ENCODE data around the gene MUSTN1.

The MUSTN1 gene

GRCh38 chr3:52831500-52832301 is 3.1 kb downstream of the MUSTN1 start:
- DNase-seq, result no peak

DNA sequence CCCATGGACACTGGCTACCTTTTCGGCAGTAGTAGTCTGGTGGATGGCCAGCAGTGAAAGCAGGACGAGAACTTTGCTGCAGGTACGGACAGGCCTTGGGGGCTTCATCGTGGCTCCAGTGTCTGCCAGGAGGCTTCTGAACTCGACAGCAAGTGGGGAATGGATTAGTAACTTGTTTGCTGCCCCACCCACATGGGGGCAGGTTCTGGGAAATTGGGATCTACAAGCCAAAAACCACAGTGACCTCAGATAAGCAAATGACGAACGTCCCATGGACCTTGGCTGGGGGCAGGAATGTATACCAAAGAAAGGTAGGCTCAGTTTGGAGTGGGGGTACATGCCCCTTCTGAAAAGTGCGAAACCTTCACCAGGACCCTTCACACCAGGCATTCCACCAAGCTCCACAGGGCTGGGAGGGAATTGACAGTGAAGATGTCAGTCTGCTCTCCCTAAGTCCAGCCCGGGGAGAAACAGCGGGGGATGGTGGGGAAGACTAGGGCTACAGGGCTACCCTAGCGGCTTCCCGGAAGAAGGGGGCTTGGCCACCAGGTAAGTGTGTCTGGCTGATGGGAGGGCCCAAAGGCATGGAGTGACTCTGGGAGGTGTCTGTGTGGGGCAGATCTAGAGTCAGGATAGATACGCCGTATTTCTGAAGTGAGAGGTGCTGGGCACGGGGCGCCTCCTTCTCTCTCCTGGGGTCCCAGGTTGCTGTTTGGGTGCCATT is 4.1 kb downstream of the MUSTN1 start, which contains the start of gene ITIH4:
ITIH4 (minus strand) TSS at position 138 of the 724 bp plus-strand sequence; CDS start at position 108, 30 bp downstream.
- DNase-seq, result no peak

DNA sequence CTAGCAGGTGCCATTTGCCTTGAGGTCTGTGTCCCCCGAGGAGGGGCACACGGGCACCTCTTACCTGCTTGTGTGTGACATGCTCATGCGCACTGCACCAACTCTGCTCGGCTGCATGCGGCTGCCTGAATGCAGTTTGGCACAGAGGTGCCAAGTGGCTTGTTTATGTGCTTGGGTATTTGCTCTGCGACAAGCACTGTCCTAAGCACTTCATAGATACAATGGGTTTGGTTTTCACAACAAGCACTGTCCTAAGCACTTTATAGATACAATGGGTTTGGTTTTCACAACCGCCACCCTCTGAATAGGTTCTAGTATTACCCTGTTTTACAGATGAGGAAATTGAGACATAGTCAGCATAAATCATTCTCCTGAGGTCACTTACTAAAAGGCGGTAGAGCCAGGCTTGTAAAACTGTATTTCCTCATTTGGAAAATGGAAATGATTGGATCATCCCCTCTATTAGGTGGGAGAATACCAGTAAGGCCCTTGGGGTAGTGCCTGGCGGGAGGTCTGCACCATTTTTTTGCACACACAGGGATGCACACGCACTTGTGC is 4.8 kb downstream of the MUSTN1 start:
- no peak for DNase-seq

DNA sequence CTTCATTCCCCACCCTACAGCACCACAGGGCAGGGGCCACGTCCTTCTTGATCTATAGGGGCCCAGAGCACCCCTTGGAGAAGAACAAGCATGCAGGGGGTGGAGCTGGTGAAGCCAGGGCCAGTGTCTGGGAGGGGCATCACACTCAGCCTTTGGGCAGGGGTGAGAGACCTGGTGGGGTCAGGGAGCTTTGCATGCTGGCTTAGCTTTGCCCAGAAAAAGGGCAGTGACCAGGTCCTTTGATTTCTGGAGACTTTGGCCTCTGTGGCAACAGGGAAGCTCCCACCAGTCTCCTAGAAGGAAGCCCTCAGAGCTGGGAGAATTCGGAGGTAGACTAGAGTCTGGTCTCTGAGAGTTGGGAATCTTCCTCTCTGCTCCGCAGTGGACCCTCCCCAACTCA is 5.3 kb downstream of the MUSTN1 start:
- DNase-seq, result no peak

- no peak for DNase-seq
Observed at GRCh38 chr3:52827866-52828376, 6.9 kb downstream of the MUSTN1 start.

DNA sequence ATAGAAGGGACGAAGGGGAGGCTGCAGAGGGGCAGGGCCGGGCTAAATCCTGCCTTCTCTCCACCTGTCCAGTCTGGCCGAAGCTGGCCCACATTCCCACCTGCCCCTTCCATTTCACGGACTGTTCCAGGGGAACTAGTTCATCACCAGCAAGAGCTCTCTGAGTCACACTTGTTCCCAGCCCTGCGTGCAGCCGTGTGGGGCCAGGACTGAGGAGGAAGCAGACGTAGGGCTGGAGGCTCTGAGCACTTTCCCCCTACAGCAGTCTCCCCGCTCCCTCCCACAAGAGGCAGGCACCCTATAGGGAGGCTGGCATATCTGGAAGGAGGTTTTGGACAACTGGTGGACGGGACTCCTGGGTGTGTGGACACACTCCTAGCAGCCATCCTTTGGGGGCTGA is 7.4 kb downstream of the MUSTN1 start:
- DNase-seq, result no peak

GRCh38 chr3:52824037-52824436 is 10.8 kb downstream of the MUSTN1 start:
- DNase-seq, result no peak

GRCh38 chr3:52822363-52822762 is 12.5 kb downstream of the MUSTN1 start:
- no peak for DNase-seq

GRCh38 chr3:52820736-52821135 is 14.1 kb downstream of the MUSTN1 start:
- no peak for DNase-seq

- DNase-seq, result no peak
Observed at GRCh38 chr3:52819936-52820335, 14.9 kb downstream of the MUSTN1 start.

DNA sequence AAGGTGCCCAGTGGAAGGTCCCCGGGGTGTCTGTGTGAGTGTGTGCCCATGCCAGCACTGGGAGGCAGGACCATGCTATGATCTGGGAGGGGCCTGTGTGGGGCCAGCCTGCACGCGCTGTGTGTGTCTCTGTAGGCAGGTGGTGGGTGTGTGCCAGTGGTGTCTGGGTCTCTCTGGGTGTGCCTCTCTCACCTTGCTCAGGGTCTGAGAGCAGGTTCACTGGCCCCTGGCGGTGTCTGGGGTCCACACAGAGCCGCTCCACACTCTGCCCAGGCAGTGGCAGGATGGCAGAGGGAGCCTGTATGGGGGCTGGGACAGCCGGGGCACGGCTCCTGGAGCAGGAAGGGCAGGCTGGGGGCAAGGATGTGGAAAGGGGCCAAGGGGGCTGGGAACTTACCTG is 17.0 kb downstream of the MUSTN1 start:
- no peak for DNase-seq

DNA sequence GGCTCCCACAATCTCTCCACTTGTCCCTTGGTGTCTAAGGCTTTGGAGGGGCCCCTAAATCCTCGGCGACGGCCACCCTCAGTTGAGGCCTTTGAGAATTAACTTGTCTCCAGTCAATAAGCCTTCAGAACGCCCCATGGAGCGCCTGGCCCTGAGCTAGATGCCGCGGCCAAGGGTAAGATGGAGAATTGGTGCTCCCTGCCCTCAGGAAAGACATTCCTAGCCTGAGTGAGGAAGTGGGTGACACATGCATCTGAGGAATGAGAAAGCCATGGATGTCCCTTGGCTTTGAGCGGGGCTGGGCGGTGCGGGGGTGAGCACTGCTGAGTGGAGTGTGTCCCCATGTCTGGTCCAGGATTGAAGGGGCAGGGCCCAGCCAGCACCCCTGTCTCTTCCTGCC is 17.6 kb downstream of the MUSTN1 start:
- DNase-seq, result no peak

DNA sequence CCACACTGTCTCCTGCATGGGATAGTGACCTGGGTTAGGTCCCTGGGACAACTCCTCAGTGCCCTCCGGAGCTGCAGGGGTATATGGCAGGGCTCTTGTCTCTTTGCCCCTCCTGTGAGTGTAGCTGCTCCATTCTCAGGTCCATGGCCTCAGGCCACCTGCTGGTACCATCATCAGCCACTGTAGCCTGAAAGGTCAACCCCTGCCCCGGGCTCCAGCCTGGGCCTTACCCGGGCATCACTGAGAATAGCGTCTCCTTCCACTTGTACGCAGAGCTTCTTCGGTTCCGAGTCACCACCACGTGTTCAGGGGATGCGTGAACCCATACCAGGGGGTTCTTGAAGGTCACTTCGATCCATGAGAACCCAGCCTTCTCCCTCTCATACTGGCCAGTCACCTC is 18.2 kb downstream of the MUSTN1 start:
- DNase-seq, result no peak

- DNase-seq, result no peak
Observed at GRCh38 chr3:52816199-52816598, 18.6 kb downstream of the MUSTN1 start.

- DNase-seq, result no peak
Observed at GRCh38 chr3:52813810-52814209, 21.0 kb downstream of the MUSTN1 start.

GRCh38 chr3:52811452-52812011 is 23.3 kb downstream of the MUSTN1 start:
- no peak for DNase-seq

DNA sequence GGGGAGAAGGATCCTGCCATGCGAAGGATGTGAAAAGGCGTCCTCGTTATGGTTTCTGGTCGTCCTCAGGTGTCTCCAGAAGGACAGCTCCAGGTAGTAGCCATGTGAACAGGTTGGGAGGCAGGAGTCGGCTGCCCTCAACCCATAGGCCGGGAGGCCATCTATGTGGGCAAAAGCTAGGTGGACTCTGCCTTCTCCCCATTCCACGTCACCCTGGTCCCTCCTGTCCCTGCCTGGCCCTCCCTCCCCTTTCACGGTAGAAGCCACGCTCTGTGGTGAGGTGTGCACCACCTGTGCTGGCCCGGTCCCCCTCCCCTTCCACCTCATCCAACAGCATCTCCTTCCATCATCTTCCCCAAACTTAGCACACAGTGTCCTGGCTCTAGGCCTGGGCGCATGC is 23.9 kb downstream of the MUSTN1 start:
- no peak for DNase-seq

DNA sequence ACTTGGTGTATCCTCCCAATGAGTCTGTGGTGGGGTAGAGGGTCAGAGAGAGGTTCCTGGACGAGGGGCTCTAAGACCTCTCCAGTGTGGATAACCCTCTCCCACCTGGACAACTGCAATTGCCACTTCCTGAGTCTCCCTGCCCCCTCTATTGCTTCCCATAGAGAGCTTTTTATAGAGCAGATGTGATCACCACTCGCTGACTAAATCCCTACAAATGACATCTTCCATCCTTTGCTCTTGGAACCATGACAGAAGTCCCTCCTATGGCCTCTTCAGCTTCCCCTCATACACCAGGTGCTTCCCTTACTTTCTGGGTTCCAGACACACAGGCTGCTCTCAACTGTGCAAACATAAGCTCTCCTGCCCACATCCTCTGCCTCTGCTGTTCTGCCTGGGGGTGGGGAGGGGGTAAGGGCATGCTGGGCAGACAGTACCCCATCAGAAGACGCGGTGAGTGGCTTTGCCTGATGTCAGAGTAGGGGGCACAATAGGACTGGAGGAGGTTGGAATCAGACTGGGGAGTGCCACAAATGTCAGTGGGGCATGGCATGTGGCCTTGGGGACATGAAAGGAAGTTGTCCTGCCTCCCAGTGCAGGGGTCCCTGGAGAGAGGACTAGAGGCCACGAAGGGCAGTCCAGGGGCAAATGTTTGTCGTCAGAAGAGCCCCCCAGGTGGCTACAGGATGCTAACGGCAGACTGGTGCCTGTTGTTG is 25.0 kb downstream of the MUSTN1 start:
- DNase-seq, result no peak

DNA sequence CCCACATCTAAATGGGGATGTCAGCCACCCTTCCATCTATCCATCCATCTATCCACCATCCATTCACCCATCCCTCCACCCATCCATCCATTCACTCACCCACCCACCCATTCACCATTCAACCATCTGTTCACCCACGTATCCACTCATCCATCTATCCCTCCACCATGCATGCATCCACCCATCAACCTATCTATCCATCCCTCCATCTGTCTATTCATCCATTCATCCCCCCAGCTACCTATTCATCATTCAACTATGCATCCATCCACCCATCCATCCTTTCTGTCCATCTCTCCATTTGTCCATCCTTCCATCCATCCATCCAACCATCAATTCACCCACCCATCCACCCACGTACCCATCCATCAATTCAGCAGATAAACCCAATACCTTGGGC is 25.7 kb downstream of the MUSTN1 start:
- DNase-seq, result no peak

DNA sequence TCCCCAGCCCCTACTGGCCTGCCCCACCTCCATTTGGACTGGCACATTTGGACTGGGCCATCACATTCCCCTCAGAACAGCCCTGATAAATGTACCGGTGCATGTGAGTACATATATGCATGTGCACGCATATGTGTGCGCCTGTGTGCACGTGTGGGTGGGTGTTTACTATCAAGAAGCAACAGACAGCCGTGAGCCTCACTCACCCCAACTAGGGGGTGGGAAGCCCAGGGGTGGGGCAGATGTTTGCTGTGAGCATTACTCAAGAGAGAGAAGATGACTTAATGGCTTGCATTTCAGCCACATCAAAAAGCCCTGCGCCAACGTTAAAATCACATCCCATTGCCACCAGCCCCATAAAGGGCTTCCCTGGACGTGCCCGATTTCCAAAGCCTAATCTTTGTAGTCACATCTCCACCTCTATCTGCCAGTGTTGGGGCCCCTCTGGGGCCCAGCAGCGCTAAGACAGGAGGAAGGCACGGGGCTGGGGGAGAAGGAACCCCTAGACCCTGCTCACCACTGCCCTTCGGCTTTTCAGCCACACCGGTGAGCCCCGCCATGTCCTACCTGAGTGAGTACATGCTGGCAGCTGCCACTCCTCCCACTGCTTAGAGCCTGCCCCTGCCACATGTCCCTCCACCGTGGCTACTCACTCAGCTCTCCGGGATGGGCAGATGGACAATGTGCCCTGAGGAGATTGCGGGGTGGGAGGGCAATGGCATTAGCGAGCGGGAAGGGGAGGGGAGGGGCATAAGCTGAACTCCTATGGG is 29.4 kb downstream of the MUSTN1 start:
- no peak for DNase-seq

DNA sequence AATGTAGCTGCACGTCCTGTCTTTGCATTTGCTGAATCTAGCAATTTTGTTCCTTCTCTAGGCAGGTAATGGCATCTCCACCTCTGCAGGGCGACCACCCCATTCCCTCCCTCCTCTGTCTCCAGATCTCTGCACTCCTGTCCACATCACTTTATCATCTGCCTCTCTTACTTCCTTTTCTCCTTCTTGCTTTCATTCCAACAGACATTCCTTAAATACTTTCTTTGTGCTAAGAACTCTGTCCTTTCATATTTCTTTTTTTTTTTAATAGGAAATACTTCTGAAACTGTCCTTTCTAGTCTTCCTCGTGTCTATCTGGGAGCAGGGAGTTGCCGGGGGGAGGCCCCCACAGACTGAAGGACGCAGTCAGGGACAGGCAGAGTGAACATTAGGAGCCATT is 33.0 kb downstream of the MUSTN1 start:
- DNase-seq, result no peak

DNA sequence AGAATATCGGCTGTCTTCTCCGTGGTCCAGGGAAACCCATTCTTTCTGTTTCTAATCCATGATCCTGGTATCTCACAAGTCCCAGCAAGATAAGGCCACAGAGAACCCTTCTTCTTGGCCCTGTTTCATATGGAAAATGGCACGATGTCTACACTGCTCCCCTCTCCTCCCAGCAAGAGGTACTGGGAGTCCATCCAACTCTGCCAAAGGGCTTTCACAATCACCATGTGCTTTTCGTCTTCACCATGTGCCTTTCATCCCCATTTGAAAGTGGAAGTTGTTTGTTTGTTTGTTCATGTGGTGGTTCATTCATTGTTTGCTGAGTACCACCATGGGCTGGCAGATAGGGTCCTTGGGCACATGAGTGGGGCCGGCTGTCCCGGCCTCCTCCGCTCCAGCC is 34.7 kb downstream of the MUSTN1 start:
- DNase-seq, result no peak

Measured in CD4-positive, alpha-beta T cell treated with Interleukin-4 for 4 hours (primary cell).